Activated CD4-positive, alpha-beta memory T cell treated with anti-CD3 and anti-CD28 coated beads, Interleukin-2, amount 10 ng/mL, durations not matched to agents 7 days and 5 days (primary cell): Measurements from ENCODE around the gene SRPK2. TPM values are rescaled to one million over a fixed set of nuclear protein-coding genes. Genes with fewer than 3 reads are reported as not detected.
A peak's percentile ranks its signal among the peaks of the same experiment; 100 is the strongest.
"Not testable (repeated sequence)": the region's sequence is repeated elsewhere in the genome, so short reads cannot be mapped to it uniquely, and the experiment has no call there.

ENCODE experiments used
- CTCF ChIA-PET: fragments of 350-600 bp; sonication (Branson Sonifier 250); formaldehyde crosslinking; loops from one replicate; lab custom pipeline; 2021; ENCODE audit warnings: antibody characterized with exemption, inconsistent platforms; lab: Charles Lee
- POLR2A ChIA-PET: fragments of 350-600 bp; sonication (Branson Sonifier 250); formaldehyde crosslinking; loops from one replicate; lab custom pipeline; 2021; ENCODE audit warnings: antibody characterized with exemption; lab: Charles Lee
- DNase-seq: peaks from one replicate; pipeline ENCODE4 v3.0.0-alpha.2; 2020
- H3K27ac Mint-ChIP-seq: one replicate; pipeline ENCODE4 v1.8.0; 2021; ENCODE audit warnings: mild to moderate bottlenecking, mixed read lengths
- H3K27me3 Mint-ChIP-seq: one replicate; pipeline ENCODE4 v1.8.0; 2021; ENCODE audit warnings: mixed read lengths
- H3K36me3 Mint-ChIP-seq: one replicate; pipeline ENCODE4 v1.8.0; 2021; ENCODE audit warnings: low read depth, mixed read lengths
- H3K4me1 Mint-ChIP-seq: one replicate; pipeline ENCODE4 v1.8.0; 2021; ENCODE audit warnings: mixed read lengths
- H3K4me3 Mint-ChIP-seq: one replicate; pipeline ENCODE4 v1.8.0; 2021; ENCODE audit warnings: mild to moderate bottlenecking, mixed read lengths
- H3K9me3 Mint-ChIP-seq: one replicate; pipeline ENCODE4 v1.8.0; 2021; ENCODE audit warnings: mixed read lengths
- total RNA-seq, 2 experiments: library from RNA; stranded (reverse); gene quantifications; one replicate each; pipeline ENCODE4 v1.2.3, GENCODE V29; 2021

The SRPK2 gene
- total RNA-seq, 2 experiments from 2014 or later: 42.9 to 45.0 TPM

DNA sequence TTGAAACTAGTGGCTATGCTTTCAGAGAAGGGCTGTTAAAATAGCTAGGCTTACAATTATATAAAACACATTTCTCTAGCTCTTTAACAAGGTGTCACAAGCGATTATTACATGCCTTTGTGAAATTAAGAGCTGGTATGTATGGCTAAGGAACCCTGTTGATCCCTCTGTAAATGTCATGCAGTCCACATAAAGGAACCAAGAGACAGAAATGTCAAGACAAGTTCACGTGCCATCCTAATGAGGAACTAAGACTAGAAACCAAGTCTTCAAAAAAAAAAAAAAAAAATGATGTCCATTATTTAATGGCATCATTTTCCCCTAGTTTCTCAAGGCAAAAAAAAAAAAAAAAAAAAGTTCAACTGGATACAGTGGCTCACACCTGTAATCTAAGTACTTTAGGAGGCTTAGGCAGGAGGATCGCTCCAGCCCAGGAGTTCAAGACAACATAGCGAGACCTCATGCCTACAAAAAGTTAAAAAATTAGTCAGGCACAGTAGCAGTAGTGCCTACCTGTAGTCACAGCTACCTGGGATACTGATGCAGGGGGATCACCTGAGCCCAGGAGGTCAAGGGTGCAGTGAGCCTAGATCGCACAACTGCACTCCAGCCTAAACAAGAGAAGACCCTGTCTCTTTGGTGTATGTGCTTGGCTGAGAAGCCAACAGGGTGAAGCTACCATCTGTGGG, 63.4 kb downstream of the SRPK2 start:
- ChIA-PET POLR2A (no interaction called here), CTCF (no interaction called here)
- H3K27me3 Mint-ChIP-seq: no peaks in the 10 kb centered on the region
- no peak for DNase-seq
- H3K36me3 Mint-ChIP-seq: peaks cover 11% of the 10 kb centered on the region
- H3K4me1 Mint-ChIP-seq: peaks cover 11% of the 10 kb centered on the region
- H3K4me3 Mint-ChIP-seq: no peak overlapping the region
- no peak overlapping the region for H3K27ac Mint-ChIP-seq
- H3K9me3 Mint-ChIP-seq: peaks cover 7% of the 10 kb centered on the region

DNA sequence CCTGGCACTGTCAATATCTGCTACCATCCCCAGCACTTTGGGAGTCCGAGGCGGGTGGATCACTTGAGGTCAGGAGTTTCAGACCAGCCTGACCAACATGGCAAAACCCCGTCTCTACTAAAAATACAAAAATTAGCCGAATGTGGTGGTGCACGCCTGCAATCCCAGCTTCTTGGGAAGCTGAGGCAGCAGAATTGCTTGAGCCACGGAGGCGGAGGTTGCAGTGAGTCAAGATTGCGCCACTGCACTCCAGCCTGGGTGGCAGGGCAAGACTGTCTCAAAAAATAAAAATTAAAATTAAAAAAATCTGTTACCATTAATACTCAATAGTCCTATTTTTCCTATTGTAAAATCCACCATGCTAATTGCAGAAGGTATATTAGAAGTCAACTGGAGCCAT, 64.1 kb downstream of the SRPK2 start:
- H3K27me3 Mint-ChIP-seq, CTCF ChIA-PET, DNase-seq, H3K27ac Mint-ChIP-seq, H3K9me3 Mint-ChIP-seq, H3K4me3 Mint-ChIP-seq, POLR2A ChIA-PET: not testable (repeated sequence)
- peaks cover 11% of the 10 kb centered on the region for H3K36me3 Mint-ChIP-seq
- peaks cover 11% of the 10 kb centered on the region for H3K4me1 Mint-ChIP-seq

DNA sequence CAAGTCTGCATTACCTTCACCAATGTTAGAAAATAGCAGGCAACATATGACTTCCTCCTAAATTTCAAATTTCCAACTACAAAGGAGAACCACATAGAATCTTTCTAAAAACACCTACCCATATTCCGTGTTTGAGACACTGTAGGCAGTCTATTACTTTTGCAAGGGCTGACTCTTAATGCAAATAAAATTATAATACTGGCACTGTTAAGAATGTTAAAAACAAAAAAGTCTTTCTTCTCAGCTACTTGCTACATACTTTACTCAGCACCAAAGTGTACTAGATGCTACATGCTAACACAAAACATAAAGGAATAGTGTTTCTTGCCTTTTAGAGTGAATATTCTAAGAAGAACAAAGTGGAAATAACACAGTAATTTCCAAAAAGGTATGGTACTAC, 65.4 kb downstream of the SRPK2 start:
- no peak for DNase-seq
- H3K9me3 Mint-ChIP-seq: peaks cover 7% of the 10 kb centered on the region
- no peak overlapping the region for H3K4me3 Mint-ChIP-seq
- H3K27me3 Mint-ChIP-seq: no peaks in the 10 kb centered on the region
- H3K27ac Mint-ChIP-seq: no peak overlapping the region
- peaks cover 7% of the 10 kb centered on the region for H3K4me1 Mint-ChIP-seq
- CTCF ChIA-PET: no interaction called here
- H3K36me3 Mint-ChIP-seq: peaks cover 11% of the 10 kb centered on the region
- POLR2A ChIA-PET: no interaction called here

DNA sequence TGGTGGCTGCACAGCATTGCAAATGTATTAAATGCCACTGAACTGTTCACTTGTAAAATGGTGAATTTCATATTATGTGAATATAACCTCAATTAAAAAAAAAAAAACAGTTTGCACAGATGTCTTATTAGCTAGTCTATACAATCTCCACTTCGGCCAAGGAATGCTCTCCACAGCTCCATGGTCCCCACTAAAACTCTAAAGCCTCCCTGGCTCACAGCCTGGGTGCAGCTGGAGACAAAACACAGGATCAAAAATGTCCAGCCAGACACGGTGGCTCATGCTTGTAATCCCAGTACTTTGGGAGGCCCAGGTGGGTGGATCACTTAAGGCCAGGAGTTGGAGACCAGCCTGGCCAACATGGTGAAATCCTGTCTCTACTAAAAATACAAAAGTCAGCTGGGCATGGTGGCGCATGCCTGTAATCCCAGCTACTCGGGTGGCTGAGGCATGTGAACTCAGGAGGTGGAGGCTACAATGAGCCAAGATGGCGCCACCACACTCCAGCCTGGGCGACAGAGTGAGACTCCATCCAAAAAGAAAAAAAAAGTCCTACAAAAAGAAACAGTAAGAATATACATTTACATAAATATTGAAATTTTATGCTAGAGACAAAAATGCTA, 66.0 kb downstream of the SRPK2 start:
- H3K9me3 Mint-ChIP-seq: peaks cover 7% of the 10 kb centered on the region
- H3K27ac Mint-ChIP-seq: no peak overlapping the region
- H3K36me3 Mint-ChIP-seq: peaks cover 11% of the 10 kb centered on the region
- POLR2A ChIA-PET: no interaction called here
- H3K4me1 Mint-ChIP-seq: peaks cover 7% of the 10 kb centered on the region
- no peaks in the 10 kb centered on the region for H3K27me3 Mint-ChIP-seq
- no peak overlapping the region for H3K4me3 Mint-ChIP-seq
- no peak for DNase-seq
- CTCF ChIA-PET: no interaction called here

DNA sequence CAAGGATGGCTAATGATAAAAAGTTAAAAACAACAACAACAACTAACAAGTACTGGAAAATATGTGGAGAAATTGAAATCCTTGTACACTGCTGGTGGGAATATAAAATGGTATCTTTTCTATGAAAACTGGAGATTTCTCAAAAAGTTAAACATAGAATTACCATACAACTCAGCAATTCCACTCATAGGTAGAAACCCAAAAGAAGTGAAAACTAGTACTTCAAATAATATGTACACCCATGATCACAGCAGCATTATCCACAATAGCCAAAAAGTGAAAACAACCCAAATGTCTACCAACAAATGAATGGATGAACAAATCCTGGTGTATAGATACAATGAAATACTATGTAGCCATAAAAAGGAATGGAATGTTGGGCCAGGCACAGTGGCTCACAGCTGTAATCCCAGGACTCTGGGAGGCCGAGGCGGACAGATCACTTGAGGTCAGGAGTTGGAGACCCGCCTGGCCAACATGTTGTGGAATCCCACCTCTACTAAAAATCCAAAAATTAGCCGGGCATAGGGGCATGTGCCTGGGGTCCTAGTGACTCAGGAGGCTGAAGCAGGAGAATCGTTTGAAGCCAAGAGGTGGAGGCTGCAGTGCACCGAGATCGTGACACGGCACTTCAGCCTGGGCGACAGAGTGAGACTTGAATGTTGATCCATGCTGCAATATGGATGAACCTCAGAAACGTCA, 66.8 kb downstream of the SRPK2 start:
- H3K27me3 Mint-ChIP-seq: no peaks in the 10 kb centered on the region
- CTCF ChIA-PET: no interaction called here
- DNase-seq: no peak
- peaks cover 7% of the 10 kb centered on the region for H3K9me3 Mint-ChIP-seq
- peaks cover 11% of the 10 kb centered on the region for H3K36me3 Mint-ChIP-seq
- no peak overlapping the region for H3K27ac Mint-ChIP-seq
- peaks cover 4% of the 10 kb centered on the region for H3K4me1 Mint-ChIP-seq
- H3K4me3 Mint-ChIP-seq: no peak overlapping the region
- POLR2A ChIA-PET: no interaction called here

DNA sequence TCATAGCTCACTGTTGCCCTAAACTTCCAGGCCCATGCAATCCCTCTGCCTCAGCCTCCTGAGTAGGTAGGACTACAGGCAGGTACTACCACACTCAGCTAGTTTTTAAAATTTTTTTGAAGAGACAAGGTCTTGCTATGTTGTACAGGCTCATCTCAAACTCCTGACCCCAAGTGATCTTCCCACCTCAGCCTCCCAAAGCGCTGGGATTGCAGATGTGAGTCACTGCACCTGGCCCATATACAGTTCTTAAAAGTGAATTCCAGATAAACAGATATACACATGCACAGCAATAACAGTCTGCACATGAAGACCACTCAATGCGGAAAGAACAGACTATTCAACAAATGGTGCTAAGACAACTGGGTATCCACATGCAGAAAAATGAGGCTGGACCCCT, 67.8 kb downstream of the SRPK2 start:
- ChIA-PET POLR2A (no interaction called here), CTCF (interaction anchor here (1.1 kb wide), 1 partner anchor 12 kb away, joined by 3 read pairs; no protein-coding TSS in a partner anchor)
- H3K9me3 Mint-ChIP-seq: peaks cover 7% of the 10 kb centered on the region
- no peaks in the 10 kb centered on the region for H3K4me1 Mint-ChIP-seq
- no peak overlapping the region for H3K4me3 Mint-ChIP-seq
- no peak for DNase-seq
- no peak overlapping the region for H3K27ac Mint-ChIP-seq
- H3K36me3 Mint-ChIP-seq: peaks cover 11% of the 10 kb centered on the region
- H3K27me3 Mint-ChIP-seq: no peaks in the 10 kb centered on the region

DNA sequence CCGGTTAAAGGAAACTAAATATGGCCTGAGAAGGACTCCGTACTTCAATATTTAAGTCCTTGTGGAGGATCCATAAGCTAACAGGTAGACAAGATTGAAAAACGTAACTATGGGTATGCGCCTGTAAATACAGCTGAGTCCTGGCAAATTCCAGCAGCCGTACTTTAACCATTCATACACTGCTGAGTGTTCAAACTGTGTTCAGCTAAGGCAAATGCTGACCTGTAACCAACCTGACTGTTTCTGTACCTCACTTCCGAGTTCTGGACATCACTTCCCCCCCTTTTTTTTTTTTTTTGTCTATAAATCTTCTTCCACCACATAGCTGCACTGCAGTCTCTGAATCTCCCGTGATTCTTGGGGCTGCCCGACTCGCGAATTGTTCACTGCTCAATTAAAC, 69.1 kb downstream of the SRPK2 start:
- Mint-ChIP-seq H3K9me3 (peaks cover 7% of the 10 kb centered on the region), H3K4me3 (no peak overlapping the region), H3K36me3 (peaks cover 11% of the 10 kb centered on the region), H3K27me3 (no peaks in the 10 kb centered on the region), H3K27ac (no peak overlapping the region), H3K4me1 (no peaks in the 10 kb centered on the region)
- ChIA-PET POLR2A (no interaction called here), CTCF (interaction anchor here (0.7 to 1.3 kb wide), 4 partner anchors 11 to 396 kb away, joined by 3 to 4 read pairs (median 3); no protein-coding TSS in a partner anchor)
- DNase-seq: no peak

DNA sequence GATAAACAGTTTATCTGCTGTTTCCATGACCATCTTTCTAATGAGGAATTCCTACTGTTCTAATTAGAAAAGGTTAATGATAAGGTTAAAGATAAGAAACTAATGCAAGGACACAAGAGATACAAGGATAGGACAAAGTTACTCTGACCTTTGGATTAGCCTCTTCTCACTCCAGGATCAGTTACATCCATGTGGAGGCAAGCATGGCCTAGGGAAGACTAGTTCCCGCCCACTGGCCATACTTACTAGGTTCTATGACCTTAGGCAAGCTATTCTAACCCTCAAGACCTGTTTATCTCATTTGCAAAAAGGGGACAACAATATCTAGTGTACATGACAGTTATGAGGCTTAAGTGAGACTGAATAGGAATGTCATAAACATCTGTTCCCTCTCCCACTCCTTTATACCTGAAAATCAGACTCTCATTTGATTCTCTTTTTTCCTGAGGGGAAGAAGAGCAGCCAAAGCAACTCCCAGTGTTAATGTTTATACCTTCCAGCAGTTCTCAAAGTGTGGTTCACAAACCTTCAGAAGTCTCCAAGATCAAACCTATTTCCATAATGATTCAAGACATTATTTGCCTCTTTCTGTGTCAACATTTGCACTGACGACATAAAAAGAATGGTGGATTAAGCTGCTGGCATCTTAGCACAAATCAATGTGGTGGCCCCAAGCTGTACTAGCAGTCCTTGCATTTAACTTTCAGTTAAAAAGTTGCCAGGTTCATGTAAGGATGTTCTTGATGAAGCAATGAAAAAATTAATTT, 72.0 kb downstream of the SRPK2 start:
- peaks cover 1% of the 10 kb centered on the region for H3K4me1 Mint-ChIP-seq

DNA sequence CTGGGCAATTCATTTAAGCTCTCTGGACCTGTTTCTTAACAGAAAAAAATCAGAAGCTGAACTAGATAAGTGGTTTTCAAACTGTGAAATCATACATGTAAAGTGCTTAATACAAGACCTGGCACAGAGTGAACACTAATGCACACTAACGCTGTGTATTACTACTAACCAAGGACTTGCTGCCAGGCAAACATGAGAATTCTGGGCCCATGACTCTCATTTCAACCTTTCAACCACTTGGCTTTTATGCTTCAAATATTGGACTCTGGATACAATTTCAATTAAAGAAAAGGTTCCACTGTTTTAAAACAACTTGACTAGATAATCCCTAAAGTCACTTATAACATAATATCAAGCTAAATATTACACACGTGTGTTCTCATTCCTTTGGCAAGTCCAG, 73.4 kb downstream of the SRPK2 start:
- Mint-ChIP-seq H3K4me3 (no peak overlapping the region), H3K4me1 (peaks cover 10% of the 10 kb centered on the region), H3K27me3 (no peaks in the 10 kb centered on the region), H3K36me3 (peaks cover 3% of the 10 kb centered on the region), H3K9me3 (no peaks in the 10 kb centered on the region), H3K27ac (no peak overlapping the region)
- DNase-seq: no peak
- ChIA-PET POLR2A (interaction anchor here (1.2 kb wide), 1 partner anchor 25 kb away, joined by 3 read pairs; no protein-coding TSS in a partner anchor), CTCF (interaction anchor here (1.3 kb wide), 1 partner anchor 123 kb away, joined by 3 read pairs; no protein-coding TSS in a partner anchor)

More for the DNA sequence above, 72.0 kb downstream of the SRPK2 start:
- Mint-ChIP-seq H3K27me3 (no peaks in the 10 kb centered on the region), H3K4me3 (no peak overlapping the region), H3K27ac (no peak overlapping the region), H3K9me3 (no peaks in the 10 kb centered on the region), H3K36me3 (peaks cover 1% of the 10 kb centered on the region)
- POLR2A ChIA-PET: no interaction called here
- CTCF ChIA-PET: no interaction called here
- no peak for DNase-seq

DNA sequence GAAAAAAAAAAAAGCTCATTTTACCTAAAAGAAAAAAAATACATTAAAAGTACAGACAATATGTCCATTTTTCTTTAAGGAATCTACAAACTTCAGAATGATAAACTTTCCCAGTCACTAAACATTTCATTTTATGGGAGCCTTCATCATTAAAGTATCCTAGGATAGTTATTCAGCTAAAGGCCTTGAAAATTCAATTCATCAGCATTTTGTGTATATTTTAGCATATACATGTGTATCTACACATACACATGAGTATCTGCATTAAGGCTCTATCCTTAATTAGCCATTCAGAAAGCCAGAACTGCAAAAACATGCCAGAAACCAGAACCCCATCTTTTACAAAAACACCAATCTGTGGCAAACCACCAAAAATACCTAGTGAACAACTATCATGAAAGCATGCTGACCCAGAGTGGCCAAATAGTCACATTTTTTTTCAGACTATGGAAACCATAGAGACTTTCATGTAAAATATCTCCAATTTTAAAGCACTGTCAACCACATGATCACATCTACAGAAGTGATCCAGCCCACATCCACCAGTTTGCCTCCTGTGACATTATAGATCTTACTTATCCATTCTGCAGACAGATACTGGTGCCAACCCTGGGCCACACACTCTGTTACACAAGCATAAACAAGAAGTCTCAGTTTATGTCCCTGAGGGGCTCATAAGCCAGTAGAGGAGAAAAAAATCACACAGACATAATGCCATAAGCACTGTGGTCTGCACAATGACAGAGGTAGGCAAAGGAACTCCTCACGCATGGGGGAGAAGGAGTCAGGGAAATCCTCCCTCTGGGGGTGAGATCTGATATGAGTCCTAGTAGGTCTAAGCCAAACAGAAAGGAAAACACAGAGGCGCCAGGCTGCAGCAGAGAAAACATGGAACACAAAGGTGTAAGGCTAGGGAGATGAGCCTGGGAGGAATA, 79.2 kb downstream of the SRPK2 start:
- Mint-ChIP-seq H3K27me3 (no peaks in the 10 kb centered on the region), H3K9me3 (no peaks in the 10 kb centered on the region), H3K4me3 (no peak overlapping the region), H3K4me1 (peaks cover 60% of the 10 kb centered on the region), H3K36me3 (peaks cover 3% of the 10 kb centered on the region), H3K27ac (peak overlapping the region; percentile 53)
- peak; percentile 22 for DNase-seq
- CTCF ChIA-PET: interaction anchor here (1.1 to 1.2 kb wide), 2 partner anchors 11 to 13 kb away, joined by 3 read pairs; no protein-coding TSS in a partner anchor
- POLR2A ChIA-PET: interaction anchor here (1.1 to 1.4 kb wide), 3 partner anchors 12 to 42 kb away, joined by 3 to 5 read pairs (median 3); no protein-coding TSS in a partner anchor

DNA sequence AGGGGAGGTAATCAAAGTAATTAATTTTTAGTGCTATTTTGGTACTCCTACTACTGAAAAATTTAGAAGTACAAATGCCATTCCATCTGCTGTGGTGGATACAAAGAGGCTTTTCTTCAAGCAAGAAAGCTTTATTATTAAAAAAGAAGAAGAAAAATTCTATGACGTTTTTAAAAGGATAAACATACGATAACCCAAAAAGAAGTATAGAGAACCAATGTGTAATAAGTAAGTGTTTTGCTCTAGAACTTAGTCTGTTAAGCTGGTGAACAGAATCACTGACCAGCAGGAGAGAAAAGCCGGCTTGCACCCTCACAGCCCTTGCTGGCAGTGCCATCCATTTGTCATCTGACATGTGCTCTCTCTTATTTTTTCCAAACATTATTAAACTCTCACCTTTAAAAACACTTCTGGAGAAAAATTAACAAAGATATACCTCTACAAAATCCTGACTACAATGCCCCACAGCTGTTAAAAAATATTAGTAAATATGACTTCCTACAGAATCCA, 81.5 kb downstream of the SRPK2 start:
- Mint-ChIP-seq H3K27ac (no peak overlapping the region), H3K4me1 (peaks cover 69% of the 10 kb centered on the region), H3K9me3 (no peaks in the 10 kb centered on the region), H3K27me3 (no peaks in the 10 kb centered on the region), H3K36me3 (peaks cover 3% of the 10 kb centered on the region), H3K4me3 (no peak overlapping the region)
- CTCF ChIA-PET: interaction anchor here (0.8 kb wide), 1 partner anchor 11 kb away, joined by 3 read pairs; no protein-coding TSS in a partner anchor
- POLR2A ChIA-PET: interaction anchor here (0.7 to 1.4 kb wide), 6 partner anchors 9 to 370 kb away, joined by 3 to 4 read pairs (median 4); partner anchors contain the start of gene SRPK2
- DNase-seq: no peak
